ENCODE data around the gene PROSER3. TPM values are rescaled to one million over a fixed set of nuclear protein-coding genes. Genes with fewer than 3 reads are reported as not detected.

Gene PROSER3
- total and polyA plus RNA-seq, 9 of the 15 experiments (the other 6 are each of a cell fraction or from before 2014, with no cell fraction given), result 1.0 to 39.5 (median 5.1) TPM

GRCh38 chr19:35759697-35760096, 1.7 kb downstream of the PROSER3 start:
- Histone ChIP-seq H3K27ac (ENCODE audit: extremely low read depth, low read depth, low read length) (no peak overlapping the region), H3K79me2 (ENCODE audit: control insufficient read depth, insufficient read depth, low read length) (peaks cover 17% of the 10 kb centered on the region), H3K9me1 (ENCODE audit: control insufficient read depth, insufficient read depth, low read length) (no peaks in the 10 kb centered on the region), H2AFZ (ENCODE audit: low read depth, low read length) (no peak overlapping the region), H3K27me3 (ENCODE audit: control insufficient read depth in 2 of 2, insufficient read depth in 2 of 2, low read length in 2 of 2) (no peaks in the 10 kb centered on the region), H3K4me3 (no peak overlapping the region), H3K36me3 (ENCODE audit: control insufficient read depth, insufficient read depth, low read length) (peaks cover 30% of the 10 kb centered on the region; the same call in 2 of the 3 replicates), H4K20me1 (replicated peaks; ENCODE audit: control insufficient read depth, insufficient read depth, low read length) (no peaks in the 10 kb centered on the region; the same call in 1 of the 2 replicates), H3K4me1 (replicated peaks in 1 of 2; ENCODE audit: control insufficient read depth in 2 of 2, insufficient read depth in 2 of 2, low read length in 2 of 2) (peaks cover 13 to 32% of the 10 kb centered on the region in 2 experiments), H3K9ac (ENCODE audit: insufficient read depth in 1 of 2, low read depth in 2 of 2, low read length in 2 of 2) (peak overlapping the region in 1 of 2 experiments; percentile 79; a peak in 2 of 4 replicates), H3K4me2 (ENCODE audit: insufficient read depth, low read length) (peak overlapping the region; percentile 85; the same call in 1 of the 2 replicates), H3K9me3 (replicated peaks; ENCODE audit: control insufficient read depth, insufficient read depth, low read depth, low read length) (no peaks in the 10 kb centered on the region; the same call in 1 of the 2 replicates)
- ChIA-PET CTCF (ENCODE audit: low intra/inter-chr PET ratio) (no interaction called here), POLR2A (interaction anchor here (2.0 kb wide), 1 partner anchor 13 kb away, joined by 9 read pairs; no protein-coding TSS in a partner anchor)
- BruUV-seq (replicated peaks), result no TSS peak
- ATAC-seq, result no peak
- intact Hi-C loops (cut with micrococcal nuclease) (no loop called here), in situ Hi-C loops (cut with MboI) (no loop called here)
- WGBS (ENCODE audit: insufficient coverage, low coverage, missing lambda C conversion rate), result 81% methylated on average over 2 of the region's 2 CpGs
- DNase-seq (ENCODE audit: extremely low read depth in 1 of 4, low spot score in 3 of 4), result no peak
- FAIRE-seq, result no peak
- no peak for TF ChIP-seq FOXJ3 (CRISPR knock-in tag; IDR thresholded peaks at IDR 0.05)
- TF ChIP-seq RBM14 (IDR thresholded peaks at IDR 0.05; ENCODE audit: borderline replicate concordance, insufficient read depth, low read depth, low read length), result no peak
- peak; percentile 11; the same call in 1 of the 2 replicates for TF ChIP-seq PKNOX1 (IDR thresholded peaks at IDR 0.05)
- no peak for TF ChIP-seq TFAP4 (CRISPR knock-in tag; IDR thresholded peaks at IDR 0.05; ENCODE audit: borderline replicate concordance)
- TF ChIP-seq HDAC2 (IDR thresholded peaks at IDR 0.05), result no peak
- TF ChIP-seq ZFPM2 (CRISPR knock-in tag; IDR thresholded peaks at IDR 0.05), result no peak
- no peak for TF ChIP-seq FUS (optimal IDR thresholded peaks at IDR 0.05; ENCODE audit: low read depth, low read length)
- TF ChIP-seq POLR2A (conservative IDR thresholded peaks at IDR 0.05), result no peak
- peak; percentile 3; the same call in 1 of the 2 replicates for TF ChIP-seq POLR2G (IDR thresholded peaks at IDR 0.05; ENCODE audit: low read depth, low read length)

Measured in K562 (cell line).